RWPE2 (cell line): Measurements from ENCODE around the gene NTN1.

Experiments
- ATAC-seq: fragments of 200-7000 bp; cut with Tn5 transposase; 3 replicates; pipeline ENCODE4 v1.9.1; 2021; ENCODE audit warnings: low read depth
- DNase-seq: peaks from one replicate; pipeline ENCODE4 v3.0.0-alpha.2; 2020; ENCODE audit warnings: low spot score
- H3K27ac ChIP-seq: fragments of 450-650 bp; 2 replicates; pipeline ENCODE4 v1.5.1; 2017; ENCODE audit warnings: mild to moderate bottlenecking; ENCODE audit not compliant: poor library complexity, severe bottlenecking
- H3K27me3 ChIP-seq: fragments of 250-450 bp; sonication (Bioruptor Pico); 2 replicates; pipeline ENCODE4 v1.5.1; 2021; ENCODE audit warnings: mild to moderate bottlenecking, moderate library complexity; ENCODE audit not compliant: insufficient read depth, poor library complexity, severe bottlenecking
- H3K36me3 ChIP-seq: fragments of 250-450 bp; sonication (Bioruptor Pico); 2 replicates; pipeline ENCODE4 v1.5.1; 2020; ENCODE audit warnings: low read depth, mild to moderate bottlenecking, moderate library complexity
- H3K4me1 ChIP-seq: fragments of 250-450 bp; sonication (Bioruptor Pico); 2 replicates; pipeline ENCODE4 v1.5.1; 2021; ENCODE audit warnings: mild to moderate bottlenecking, moderate library complexity; ENCODE audit not compliant: insufficient read depth, poor library complexity, severe bottlenecking
- H3K4me3 ChIP-seq: fragments of 250-450 bp; sonication (Bioruptor Pico); 2 replicates; pipeline ENCODE4 v1.5.1; 2021; ENCODE audit warnings: mild to moderate bottlenecking, moderate library complexity; ENCODE audit not compliant: severe bottlenecking
- H3K9me3 ChIP-seq: fragments of 250-450 bp; sonication (Bioruptor Pico); 2 replicates; pipeline ENCODE4 v1.5.1; 2021; ENCODE audit warnings: mild to moderate bottlenecking, moderate library complexity; ENCODE audit not compliant: severe bottlenecking
- CTCF ChIP-seq: fragments of 450-650 bp; IDR thresholded peaks from one replicate; pipeline ENCODE4 v1.5.1; 2017; ENCODE audit warnings: mild to moderate bottlenecking, moderate library complexity; ENCODE audit not compliant: poor library complexity, severe bottlenecking

NTN1 gene

DNA sequence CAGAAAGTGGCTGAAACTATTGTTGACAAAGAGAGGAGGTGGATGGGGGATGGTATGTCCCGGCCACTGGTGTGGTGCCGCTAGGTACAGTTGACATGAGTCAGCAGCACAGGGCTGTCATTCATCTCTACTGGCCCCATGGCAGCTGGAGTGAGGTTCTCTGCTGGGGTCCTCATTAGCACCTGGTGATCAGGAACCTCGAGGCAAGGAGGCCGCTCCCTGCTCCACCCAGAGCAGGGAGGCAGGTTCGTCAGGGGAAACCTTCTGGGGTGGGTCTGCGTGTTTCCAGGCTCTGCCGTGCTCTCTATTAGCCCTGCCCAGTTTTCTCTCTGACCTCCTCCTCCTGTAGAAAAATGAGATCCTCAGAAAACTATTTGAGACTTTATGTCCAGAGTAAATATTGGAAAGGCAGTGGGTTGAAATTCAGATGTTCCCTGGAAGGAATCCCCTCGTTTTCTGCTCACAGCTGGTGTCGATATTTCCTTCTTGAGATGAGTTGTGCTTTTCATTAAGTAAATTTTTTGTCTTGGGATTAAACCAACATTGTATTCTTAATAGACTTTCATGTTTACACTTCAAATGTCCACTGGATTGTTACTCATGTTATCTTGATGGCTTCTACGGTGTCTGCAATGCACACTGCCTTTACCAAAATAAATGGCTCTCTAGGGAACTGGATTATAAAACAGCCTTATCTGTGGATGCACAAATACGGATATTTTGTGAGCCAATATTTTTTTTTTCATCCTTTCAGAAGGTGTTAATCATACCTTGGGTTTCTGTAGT, 7.1 kb downstream of the NTN1 start:
- no peaks in the 10 kb centered on the region for H3K36me3 ChIP-seq
- H3K9me3 ChIP-seq: no peaks in the 10 kb centered on the region
- no peak overlapping the region for H3K4me3 ChIP-seq
- DNase-seq (no peak), ATAC-seq (no peak)
- peaks cover 9% of the 10 kb centered on the region for H3K27me3 ChIP-seq
- no peak overlapping the region for H3K27ac ChIP-seq
- no peaks in the 10 kb centered on the region for H3K4me1 ChIP-seq
- TF ChIP-seq CTCF: no peak

GRCh38 chr17:9028988-9029570, 7.8 kb downstream of the NTN1 start:
- ATAC-seq: no peak
- no peak for TF ChIP-seq CTCF
- DNase-seq: no peak
- H3K4me3 ChIP-seq: no peak overlapping the region
- H3K27ac ChIP-seq: no peak overlapping the region
- H3K27me3 ChIP-seq: peaks cover 3% of the 10 kb centered on the region
- H3K4me1 ChIP-seq: no peaks in the 10 kb centered on the region
- H3K9me3 ChIP-seq: no peaks in the 10 kb centered on the region
- H3K36me3 ChIP-seq: no peaks in the 10 kb centered on the region

GRCh38 chr17:9032151-9032550, 10.8 kb downstream of the NTN1 start:
- TF ChIP-seq CTCF: no peak
- H3K4me3 ChIP-seq: no peak overlapping the region
- ATAC-seq (no peak), DNase-seq (no peak)
- no peaks in the 10 kb centered on the region for H3K9me3 ChIP-seq
- H3K27me3 ChIP-seq: no peaks in the 10 kb centered on the region
- no peaks in the 10 kb centered on the region for H3K36me3 ChIP-seq
- H3K27ac ChIP-seq: no peak overlapping the region
- H3K4me1 ChIP-seq: no peaks in the 10 kb centered on the region

DNA sequence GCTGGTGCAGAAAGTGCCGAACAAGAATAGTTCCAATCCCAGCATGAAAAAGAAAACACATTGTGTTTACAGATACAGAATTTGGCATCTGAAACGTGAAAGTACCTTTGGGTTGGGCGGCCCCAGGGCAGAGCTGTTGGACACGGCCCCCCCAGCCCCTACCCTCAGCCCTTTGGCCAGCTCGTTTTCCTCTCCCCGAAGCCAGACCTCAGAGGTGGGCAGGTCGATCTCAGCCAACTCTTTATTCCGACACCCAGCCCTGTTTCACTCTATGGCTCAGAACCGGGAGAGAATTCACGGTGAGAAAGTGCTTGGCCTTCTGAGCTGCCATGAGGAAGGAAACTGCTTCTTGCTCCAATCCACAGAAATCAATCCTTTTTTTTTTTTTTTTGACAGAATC, 11.3 kb downstream of the NTN1 start:
- H3K4me1 ChIP-seq: no peaks in the 10 kb centered on the region
- no peaks in the 10 kb centered on the region for H3K27me3 ChIP-seq
- H3K36me3 ChIP-seq: no peaks in the 10 kb centered on the region
- H3K9me3 ChIP-seq: no peaks in the 10 kb centered on the region
- DNase-seq (no peak), ATAC-seq (no peak)
- no peak overlapping the region for H3K27ac ChIP-seq
- no peak for TF ChIP-seq CTCF
- no peak overlapping the region for H3K4me3 ChIP-seq

- no peak for DNase-seq
- no peak for ATAC-seq
Measured at GRCh38 chr17:9035249-9035648, 13.9 kb downstream of the NTN1 start.

More at GRCh38 chr17:9035249-9035648, 13.9 kb downstream of the NTN1 start:
- Histone ChIP-seq H3K4me1 (no peaks in the 10 kb centered on the region), H3K27me3 (no peaks in the 10 kb centered on the region), H3K9me3 (no peaks in the 10 kb centered on the region), H3K4me3 (no peak overlapping the region), H3K36me3 (no peaks in the 10 kb centered on the region; the same call in 1 of the 2 replicates), H3K27ac (no peak overlapping the region)
- TF ChIP-seq CTCF: no peak
